Loucy (cell line): ENCODE data around the gene TREM2.

Experiments
- CTCF ChIP-seq: fragments of 200-600 bp; sonication (generic); conservative IDR thresholded peaks from 2 replicates; pipeline ENCODE4 v1.5.1; 2014; ENCODE audit warnings: mild to moderate bottlenecking, antibody characterized with exemption, low read length
- EZH2phosphoT487 ChIP-seq: fragments of 200-600 bp; IDR thresholded peaks from 2 replicates; pipeline ENCODE4 v1.6.1; 2018; ENCODE audit warnings: antibody characterized with exemption, mild to moderate bottlenecking, moderate library complexity, borderline replicate concordance

GRCh38 chr6:41119508-41119907, 43.4 kb downstream of the TREM2 start:
- TF ChIP-seq CTCF (no peak), EZH2phosphoT487 (no peak)
